H9 (cell line): ENCODE data around the gene TOP1. TPM values are rescaled to one million over a fixed set of nuclear protein-coding genes. Genes with fewer than 3 reads are reported as not detected.

Experiments used
- DNase-seq: peaks from one replicate; pipeline ENCODE4 v3.0.0-alpha.2; 2017
- H2AFZ ChIP-seq: one replicate; pipeline ENCODE4 v1.6.1; 2013; ENCODE audit warnings: mild to moderate bottlenecking, low read length, control low read depth, moderate library complexity
- H2AK5ac ChIP-seq: 2 replicates; pipeline ENCODE4 v1.6.1; 2013; ENCODE audit warnings: low read length, control low read depth, mixed read lengths; ENCODE audit not compliant: insufficient read length
- H2BK120ac ChIP-seq: one replicate; pipeline ENCODE4 v1.6.1; 2013; ENCODE audit warnings: low read depth, mild to moderate bottlenecking, low read length, control low read depth, inconsistent platforms; ENCODE audit not compliant: poor library complexity, severe bottlenecking
- H2BK12ac ChIP-seq: 2 replicates; pipeline ENCODE4 v1.6.1; 2013; ENCODE audit warnings: low read length, control low read depth, mixed read lengths, low read depth; ENCODE audit not compliant: insufficient read length
- H2BK15ac ChIP-seq: 2 replicates; pipeline ENCODE4 v1.6.1; 2013; ENCODE audit warnings: low read depth, low read length, control low read depth
- H2BK20ac ChIP-seq: one replicate; pipeline ENCODE4 v1.6.1; 2013; ENCODE audit warnings: low read depth, mild to moderate bottlenecking, low read length, control low read depth, inconsistent platforms; ENCODE audit not compliant: poor library complexity, severe bottlenecking
- H2BK5ac ChIP-seq: 2 replicates; pipeline ENCODE4 v1.6.1; 2013; ENCODE audit warnings: low read length, control low read depth, mixed read lengths; ENCODE audit not compliant: insufficient read length
- H3K14ac ChIP-seq: 2 replicates; pipeline ENCODE4 v1.6.1; 2013; ENCODE audit warnings: low read length, control low read depth; ENCODE audit not compliant: insufficient read depth
- H3K18ac ChIP-seq: 2 replicates; pipeline ENCODE4 v1.6.1; 2013; ENCODE audit warnings: low read depth, mild to moderate bottlenecking, mixed read lengths, low read length, control low read depth; ENCODE audit not compliant: insufficient read length
- H3K23ac ChIP-seq: 2 replicates; pipeline ENCODE4 v1.6.1; 2013; ENCODE audit warnings: low read length, control low read depth, mixed read lengths, low read depth; ENCODE audit not compliant: insufficient read length
- H3K23me2 ChIP-seq: 2 replicates; pipeline ENCODE4 v1.6.1; 2013; ENCODE audit warnings: low read depth, mild to moderate bottlenecking, mixed read lengths, low read length, control low read depth; ENCODE audit not compliant: insufficient read length, poor library complexity, severe bottlenecking
- H3K27ac ChIP-seq: 2 replicates; pipeline ENCODE4 v1.5.1; 2013; ENCODE audit warnings: low read length, control low read depth, mixed read lengths, low read depth; ENCODE audit not compliant: insufficient read length
- H3K27me3 ChIP-seq: 2 replicates; pipeline ENCODE4 v1.6.1; 2013; ENCODE audit warnings: low read length, control low read depth, inconsistent platforms; ENCODE audit not compliant: insufficient read depth
- H3K4ac ChIP-seq: 2 replicates; pipeline ENCODE4 v1.6.1; 2013; ENCODE audit warnings: low read depth, mild to moderate bottlenecking, control low read depth, inconsistent platforms, low read length, moderate library complexity
- H3K4me1 ChIP-seq: 2 replicates; pipeline ENCODE4 v1.6.1; 2013; ENCODE audit warnings: low read length, control low read depth, inconsistent platforms; ENCODE audit not compliant: insufficient read depth
- H3K4me2 ChIP-seq: 2 replicates; pipeline ENCODE4 v1.6.1; 2013; ENCODE audit warnings: low read length, control low read depth, mixed read lengths; ENCODE audit not compliant: insufficient read length, insufficient read depth
- H3K56ac ChIP-seq: 2 replicates; pipeline ENCODE4 v1.6.1; 2013; ENCODE audit warnings: low read depth, mild to moderate bottlenecking, mixed read lengths, low read length, control low read depth; ENCODE audit not compliant: insufficient read length
- H3K79me1 ChIP-seq: 2 replicates; pipeline ENCODE4 v1.6.1; 2013; ENCODE audit warnings: low read depth, mild to moderate bottlenecking, moderate library complexity, low read length, control low read depth, inconsistent platforms; ENCODE audit not compliant: insufficient read depth, poor library complexity, severe bottlenecking
- H3K79me2 ChIP-seq: 2 replicates; pipeline ENCODE4 v1.6.1; 2013; ENCODE audit warnings: low read length, control low read depth, inconsistent platforms; ENCODE audit not compliant: insufficient read depth
- H3K9ac ChIP-seq: 2 replicates; pipeline ENCODE4 v1.6.1; 2013; ENCODE audit warnings: low read length, control low read depth, mixed read lengths; ENCODE audit not compliant: insufficient read length; ENCODE audit errors: extremely low read depth
- H3K9me3 ChIP-seq: one replicate; pipeline ENCODE4 v1.6.1; 2013; ENCODE audit warnings: low read depth, low read length, inconsistent platforms; ENCODE audit not compliant: control insufficient read depth
- H3T11ph ChIP-seq: one replicate; pipeline ENCODE4 v1.6.1; 2013; ENCODE audit warnings: mild to moderate bottlenecking, low read length, control low read depth, inconsistent platforms
- H4K20me1 ChIP-seq: one replicate; pipeline ENCODE4 v1.6.1; 2013; ENCODE audit not compliant: control insufficient read depth, insufficient read length, insufficient read depth
- H4K5ac ChIP-seq: 2 replicates; pipeline ENCODE4 v1.6.1; 2013; ENCODE audit warnings: low read depth, mild to moderate bottlenecking, mixed read lengths, low read length, control low read depth; ENCODE audit not compliant: insufficient read length
- H4K8ac ChIP-seq: replicated peaks from 2 replicates; pipeline ENCODE4 v1.6.1; 2013; ENCODE audit warnings: low read length, control low read depth, mixed read lengths, low read depth; ENCODE audit not compliant: insufficient read length
- H4K91ac ChIP-seq: 2 replicates; pipeline ENCODE4 v1.6.1; 2013; ENCODE audit warnings: low read depth, mild to moderate bottlenecking, moderate library complexity, mixed read lengths, low read length, control low read depth; ENCODE audit not compliant: insufficient read length
- H3K27ac Mint-ChIP-seq, 3 experiments: 2 replicates in 2 of 3; 3 replicates in 1 of 3; pipeline ENCODE4 v1.8.0; 2020 to 2021; ENCODE audit warnings: mixed read lengths in 3 of 3, mild to moderate bottlenecking in 1 of 3, moderate library complexity in 1 of 3
- H3K27me3 Mint-ChIP-seq: 2 replicates; pipeline ENCODE4 v1.8.0; 2021; ENCODE audit warnings: low read depth, mild to moderate bottlenecking, moderate library complexity, mixed read lengths
- H3K36me3 Mint-ChIP-seq, 3 experiments: 2 replicates in 2 of 3; 3 replicates in 1 of 3; pipeline ENCODE4 v1.8.0; 2020 to 2021; ENCODE audit warnings: low read depth in 3 of 3, mixed read lengths in 3 of 3; ENCODE audit not compliant: insufficient read depth in 1 of 3
- H3K4me1 Mint-ChIP-seq, 2 experiments: 2 replicates each; pipeline ENCODE4 v1.8.0; 2020; ENCODE audit warnings: mixed read lengths in 2 of 2
- H3K4me3 Mint-ChIP-seq, 2 experiments: 2 replicates in 1 of 2; 3 replicates in 1 of 2; pipeline ENCODE4 v1.8.0; 2020 to 2021; ENCODE audit warnings: mild to moderate bottlenecking in 2 of 2, mixed read lengths in 2 of 2, moderate library complexity in 1 of 2
- H3K9me3 Mint-ChIP-seq, 2 experiments: 2 replicates in 1 of 2; 3 replicates in 1 of 2; pipeline ENCODE4 v1.8.0; 2020; ENCODE audit warnings: mild to moderate bottlenecking in 2 of 2, mixed read lengths in 2 of 2, moderate library complexity in 1 of 2
- CTCF ChIP-seq: fragments of 200-600 bp; sonication (generic); conservative IDR thresholded peaks from 3 replicates; pipeline ENCODE4 v1.8.0; 2021; ENCODE audit warnings: antibody characterized with exemption, mild to moderate bottlenecking
- WGBS: extraction: QIAGEN DNeasy Blood & Tissue Kit; methylation state at CpG from one replicate; pipeline ENCODE4 v1.1.7; 2013; ENCODE audit warnings: missing lambda C conversion rate, low lambda C conversion rate, mixed read lengths; ENCODE audit not compliant: insufficient read length; ENCODE audit errors: extremely low coverage; 5-methylcytosine and 5-hydroxymethylcytosine counted together
- total RNA-seq: library from RNA; stranded (reverse); gene quantifications from 2 replicates; pipeline ENCODE4 v1.2.1, GENCODE V29; 2021

The TOP1 gene
- total RNA-seq, 1 experiment from 2014 or later, result 96.4 TPM

- Histone ChIP-seq H3K23me2 (no peaks in the 10 kb centered on the region), H2AK5ac (no peak overlapping the region), H2AFZ (no peak overlapping the region), H4K8ac (no peak overlapping the region), H3K4me2 (no peak overlapping the region), H4K5ac (no peak overlapping the region), H3K4me1 (no peaks in the 10 kb centered on the region), H3K56ac (no peak overlapping the region), H3K23ac (no peak overlapping the region), H3K9ac (no peak overlapping the region), H3T11ph (no peak overlapping the region), H3K18ac (no peak overlapping the region), H3K79me2 (peaks cover 15% of the 10 kb centered on the region; the same call in 1 of the 2 replicates), H3K79me1 (peaks cover 4% of the 10 kb centered on the region), H3K27me3 (no peaks in the 10 kb centered on the region), H2BK12ac (no peak overlapping the region), H2BK5ac (no peak overlapping the region), H3K14ac (no peak overlapping the region), H3K4ac (no peak overlapping the region), H2BK120ac (no peak overlapping the region), H2BK20ac (no peak overlapping the region), H3K9me3 (no peaks in the 10 kb centered on the region), H2BK15ac (no peak overlapping the region), H4K20me1 (no peaks in the 10 kb centered on the region), H3K27ac (no peak overlapping the region), H4K91ac (no peak overlapping the region)
- Mint-ChIP-seq H3K4me1 (0 out of 4 replicates have a peak, but pooled peaks cover 0 to 11% of the 10 kb centered on the region in 2 experiments), H3K27ac (no peak overlapping the region), H3K4me3 (no peak overlapping the region), H3K27me3 (no peaks in the 10 kb centered on the region), H3K36me3 (peaks cover 24 to 37% (median 36%) of the 10 kb centered on the region in 3 experiments; a peak in 6 of 7 replicates), H3K9me3 (no peaks in the 10 kb centered on the region)
- no peak for TF ChIP-seq CTCF
- DNase-seq, result no peak
- WGBS, result no CpG with 5 or more reads among the region's 3 CpGs
These were observed 32.5 kb downstream of the TOP1 start for GRCh38 chr20:41061155-41061554.
